ENCODE data around the gene KMT2D. TPM values are rescaled to one million over a fixed set of nuclear protein-coding genes. Genes with fewer than 3 reads are reported as not detected.

Gene KMT2D
- polyA plus RNA-seq, 4 donors, result 31.8 to 65.9 (median 49.3) TPM

GRCh38 chr12:49038291-49038955 lies 22.2 kb downstream of the KMT2D start:
- DNase-seq (ENCODE audit: low read depth in 4 of 4, low spot score in 2 of 4), result no peak

- DNase-seq (ENCODE audit: low read depth in 4 of 4, low spot score in 2 of 4), result no peak
These were observed 22.7 kb downstream of the KMT2D start for GRCh38 chr12:49037947-49038237.

- DNase-seq (ENCODE audit: low read depth in 4 of 4, low spot score in 2 of 4), result no peak
These were observed 23.3 kb downstream of the KMT2D start for GRCh38 chr12:49037111-49037946.

- no peak for DNase-seq (ENCODE audit: low read depth in 4 of 4, low spot score in 2 of 4)
These were observed 24.6 kb downstream of the KMT2D start for GRCh38 chr12:49036029-49036428.

GRCh38 chr12:49034286-49034622 lies 26.3 kb downstream of the KMT2D start:
- no peak for DNase-seq (ENCODE audit: low read depth in 4 of 4, low spot score in 2 of 4)

- no peak for DNase-seq (ENCODE audit: low read depth in 4 of 4, low spot score in 2 of 4)
These were observed 26.8 kb downstream of the KMT2D start for GRCh38 chr12:49033611-49034285.

GRCh38 chr12:49032679-49033447 lies 27.7 kb downstream of the KMT2D start:
- no peak for DNase-seq (ENCODE audit: low read depth in 4 of 4, low spot score in 2 of 4)

GRCh38 chr12:49032276-49032675 lies 28.3 kb downstream of the KMT2D start:
- no peak for DNase-seq (ENCODE audit: low read depth in 4 of 4, low spot score in 2 of 4)

GRCh38 chr12:49031573-49032161 lies 28.9 kb downstream of the KMT2D start:
- no peak for DNase-seq (ENCODE audit: low read depth in 4 of 4, low spot score in 2 of 4)

- DNase-seq (ENCODE audit: low read depth in 4 of 4, low spot score in 2 of 4), result no peak
These were observed 29.7 kb downstream of the KMT2D start for GRCh38 chr12:49030714-49031572.

GRCh38 chr12:49030119-49030518 lies 30.5 kb downstream of the KMT2D start:
- DNase-seq (ENCODE audit: low read depth in 4 of 4, low spot score in 2 of 4), result no peak

- no peak for DNase-seq (ENCODE audit: low read depth in 4 of 4, low spot score in 2 of 4)
These were observed 31.8 kb downstream of the KMT2D start for GRCh38 chr12:49028666-49029275.

- no peak for DNase-seq (ENCODE audit: low read depth in 4 of 4, low spot score in 2 of 4)
These were observed 32.6 kb downstream of the KMT2D start for GRCh38 chr12:49027846-49028555.

GRCh38 chr12:49026678-49027480 lies 33.7 kb downstream of the KMT2D start:
- no peak for DNase-seq (ENCODE audit: low read depth in 4 of 4, low spot score in 2 of 4)

GRCh38 chr12:49026101-49026500 lies 34.5 kb downstream of the KMT2D start:
- DNase-seq (ENCODE audit: low read depth in 4 of 4, low spot score in 2 of 4), result no peak

GRCh38 chr12:49025463-49025862 lies 35.1 kb downstream of the KMT2D start:
- DNase-seq (ENCODE audit: low read depth in 4 of 4, low spot score in 2 of 4), result no peak

- no peak for DNase-seq (ENCODE audit: low read depth in 4 of 4, low spot score in 2 of 4)
These were observed 36.1 kb downstream of the KMT2D start for GRCh38 chr12:49024543-49024942.

GRCh38 chr12:49023812-49024211 lies 36.8 kb downstream of the KMT2D start:
- no peak for DNase-seq (ENCODE audit: low read depth in 4 of 4, low spot score in 2 of 4)
